ENCODE data around the gene ZNF584.

Gene ZNF584

GRCh38 chr19:58395220-58395978 lies 13.1 kb upstream of the ZNF584 start, which contains the start of gene RNF225:
Gene RNF225 (plus strand): TSS chr19:58395656. CDS start chr19:58396090, 434 bp downstream.
- no peak for TF ChIP-seq CTCF (IDR thresholded peaks at IDR 0.05; ENCODE audit: low read depth, low read length)
- DNase-seq (ENCODE audit: low read depth in 2 of 2), result no peak
- H3K4me3 ChIP-seq (replicated peaks in 1 of 2; ENCODE audit: low read depth in 2 of 2, low read length in 2 of 2), result no peak within 1 kb of the TSS

- DNase-seq (ENCODE audit: low read depth in 2 of 2), result no peak
- TF ChIP-seq CTCF (IDR thresholded peaks at IDR 0.05; ENCODE audit: low read depth, low read length), result no peak
- no peak overlapping the region for H3K4me3 ChIP-seq (replicated peaks in 1 of 2; ENCODE audit: low read depth in 2 of 2, low read length in 2 of 2)
These were observed 12.3 kb upstream of the ZNF584 start for GRCh38 chr19:58395979-58396627.

GRCh38 chr19:58396691-58397532 lies 11.5 kb upstream of the ZNF584 start:
- no peak overlapping the region for H3K4me3 ChIP-seq (replicated peaks in 1 of 2; ENCODE audit: low read depth in 2 of 2, low read length in 2 of 2)
- DNase-seq (ENCODE audit: low read depth in 2 of 2), result no peak
- no peak for TF ChIP-seq CTCF (IDR thresholded peaks at IDR 0.05; ENCODE audit: low read depth, low read length)

GRCh38 chr19:58397533-58398037 lies 10.9 kb upstream of the ZNF584 start:
- no peak for TF ChIP-seq CTCF (IDR thresholded peaks at IDR 0.05; ENCODE audit: low read depth, low read length)
- H3K4me3 ChIP-seq (replicated peaks in 1 of 2; ENCODE audit: low read depth in 2 of 2, low read length in 2 of 2), result no peak overlapping the region
- DNase-seq (ENCODE audit: low read depth in 2 of 2), result no peak

- H3K4me3 ChIP-seq (replicated peaks in 1 of 2; ENCODE audit: low read depth in 2 of 2, low read length in 2 of 2), result no peak overlapping the region
- no peak for TF ChIP-seq CTCF (IDR thresholded peaks at IDR 0.05; ENCODE audit: low read depth, low read length)
- no peak for DNase-seq (ENCODE audit: low read depth in 2 of 2)
These were observed 10.4 kb upstream of the ZNF584 start for GRCh38 chr19:58398087-58398486.

- no peak overlapping the region for H3K4me3 ChIP-seq (replicated peaks in 1 of 2; ENCODE audit: low read depth in 2 of 2, low read length in 2 of 2)
- DNase-seq (ENCODE audit: low read depth in 2 of 2), result no peak
- no peak for TF ChIP-seq CTCF (IDR thresholded peaks at IDR 0.05; ENCODE audit: low read depth, low read length)
These were observed 9.9 kb upstream of the ZNF584 start for GRCh38 chr19:58398545-58398944.

All from cardiac fibroblast (primary cell).